OCI-LY1 (cell line): Measurements from ENCODE around the gene SOX10.

Source experiments
- EZH2 ChIP-seq: fragments of 200-600 bp; sonication (generic), shearing (Covaris generic); IDR thresholded peaks from 2 replicates; pipeline ENCODE4 v1.8.0; 2017; ENCODE audit warnings: borderline replicate concordance, mixed run types, mild to moderate bottlenecking, antibody characterized with exemption, low read length, moderate library complexity, mixed read lengths
- TF ChIP-seq, protein P1 (sequence below): fragments of 200-600 bp; sonication (generic), shearing (Covaris generic); IDR thresholded peaks from 2 replicates; pipeline ENCODE4 v1.5.1; 2017; ENCODE audit warnings: mild to moderate bottlenecking, antibody characterized with exemption, low read length, moderate library complexity, mixed read lengths

GRCh38 chr22:38033522-38034277, 49.3 kb upstream of the SOX10 start:
- TF ChIP-seq, protein P1, sequence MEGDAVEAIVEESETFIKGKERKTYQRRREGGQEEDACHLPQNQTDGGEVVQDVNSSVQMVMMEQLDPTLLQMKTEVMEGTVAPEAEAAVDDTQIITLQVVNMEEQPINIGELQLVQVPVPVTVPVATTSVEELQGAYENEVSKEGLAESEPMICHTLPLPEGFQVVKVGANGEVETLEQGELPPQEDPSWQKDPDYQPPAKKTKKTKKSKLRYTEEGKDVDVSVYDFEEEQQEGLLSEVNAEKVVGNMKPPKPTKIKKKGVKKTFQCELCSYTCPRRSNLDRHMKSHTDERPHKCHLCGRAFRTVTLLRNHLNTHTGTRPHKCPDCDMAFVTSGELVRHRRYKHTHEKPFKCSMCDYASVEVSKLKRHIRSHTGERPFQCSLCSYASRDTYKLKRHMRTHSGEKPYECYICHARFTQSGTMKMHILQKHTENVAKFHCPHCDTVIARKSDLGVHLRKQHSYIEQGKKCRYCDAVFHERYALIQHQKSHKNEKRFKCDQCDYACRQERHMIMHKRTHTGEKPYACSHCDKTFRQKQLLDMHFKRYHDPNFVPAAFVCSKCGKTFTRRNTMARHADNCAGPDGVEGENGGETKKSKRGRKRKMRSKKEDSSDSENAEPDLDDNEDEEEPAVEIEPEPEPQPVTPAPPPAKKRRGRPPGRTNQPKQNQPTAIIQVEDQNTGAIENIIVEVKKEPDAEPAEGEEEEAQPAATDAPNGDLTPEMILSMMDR: no peak
- no peak for TF ChIP-seq EZH2
